ENCODE data around the gene OSBPL1A. TPM values are rescaled to one million over a fixed set of nuclear protein-coding genes. Genes with fewer than 3 reads are reported as not detected.
"Not testable (repeated sequence)": the region's sequence is repeated elsewhere in the genome, so short reads cannot be mapped to it uniquely, and the experiment has no call there.

Gene OSBPL1A
- total RNA-seq, 1 donor = 23.3 TPM

DNA sequence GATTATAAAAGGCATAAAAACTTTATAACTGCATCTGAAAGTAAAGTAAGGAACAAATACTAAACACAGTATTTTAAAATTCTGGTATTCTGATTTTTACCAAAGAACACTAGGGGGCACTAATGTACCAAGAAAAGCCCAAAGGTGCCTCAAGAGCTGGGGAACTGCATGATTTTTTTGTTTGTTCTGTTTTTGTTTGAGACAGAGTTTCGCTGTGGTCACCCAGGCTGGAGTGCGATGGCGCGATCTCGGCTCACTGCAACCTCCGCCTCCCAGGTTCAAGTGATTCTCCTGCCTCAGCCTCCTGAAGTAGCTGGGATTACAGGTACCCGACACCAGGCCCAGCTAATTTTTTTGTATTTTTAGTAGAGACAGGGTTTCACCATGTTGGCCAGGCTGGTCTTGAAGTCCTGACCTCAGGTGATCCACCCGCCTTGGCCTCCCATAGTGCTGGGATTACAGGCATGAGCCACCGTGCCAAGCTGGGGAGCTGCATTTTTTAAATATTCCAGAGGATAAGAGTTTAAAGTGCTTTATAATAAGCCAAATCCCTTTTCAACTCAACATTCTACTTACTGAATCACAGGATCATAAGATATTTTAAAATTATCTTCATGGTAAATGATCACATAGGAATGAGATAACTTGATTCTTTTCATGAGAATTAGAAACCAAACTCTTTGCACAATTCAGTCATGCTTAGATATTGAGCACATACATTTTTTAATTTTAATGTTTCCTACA is 37.7 kb downstream of the OSBPL1A start:
- H3K4me3 ChIP-seq (ENCODE audit: low read depth, low read length) = not testable (repeated sequence)
- TF ChIP-seq, protein P1, sequence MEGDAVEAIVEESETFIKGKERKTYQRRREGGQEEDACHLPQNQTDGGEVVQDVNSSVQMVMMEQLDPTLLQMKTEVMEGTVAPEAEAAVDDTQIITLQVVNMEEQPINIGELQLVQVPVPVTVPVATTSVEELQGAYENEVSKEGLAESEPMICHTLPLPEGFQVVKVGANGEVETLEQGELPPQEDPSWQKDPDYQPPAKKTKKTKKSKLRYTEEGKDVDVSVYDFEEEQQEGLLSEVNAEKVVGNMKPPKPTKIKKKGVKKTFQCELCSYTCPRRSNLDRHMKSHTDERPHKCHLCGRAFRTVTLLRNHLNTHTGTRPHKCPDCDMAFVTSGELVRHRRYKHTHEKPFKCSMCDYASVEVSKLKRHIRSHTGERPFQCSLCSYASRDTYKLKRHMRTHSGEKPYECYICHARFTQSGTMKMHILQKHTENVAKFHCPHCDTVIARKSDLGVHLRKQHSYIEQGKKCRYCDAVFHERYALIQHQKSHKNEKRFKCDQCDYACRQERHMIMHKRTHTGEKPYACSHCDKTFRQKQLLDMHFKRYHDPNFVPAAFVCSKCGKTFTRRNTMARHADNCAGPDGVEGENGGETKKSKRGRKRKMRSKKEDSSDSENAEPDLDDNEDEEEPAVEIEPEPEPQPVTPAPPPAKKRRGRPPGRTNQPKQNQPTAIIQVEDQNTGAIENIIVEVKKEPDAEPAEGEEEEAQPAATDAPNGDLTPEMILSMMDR (IDR thresholded peaks at IDR 0.05; ENCODE audit: insufficient read depth, low read depth, low read length) = peak; percentile 60
- peak; percentile 65 for DNase-seq (ENCODE audit: low read depth)

DNA sequence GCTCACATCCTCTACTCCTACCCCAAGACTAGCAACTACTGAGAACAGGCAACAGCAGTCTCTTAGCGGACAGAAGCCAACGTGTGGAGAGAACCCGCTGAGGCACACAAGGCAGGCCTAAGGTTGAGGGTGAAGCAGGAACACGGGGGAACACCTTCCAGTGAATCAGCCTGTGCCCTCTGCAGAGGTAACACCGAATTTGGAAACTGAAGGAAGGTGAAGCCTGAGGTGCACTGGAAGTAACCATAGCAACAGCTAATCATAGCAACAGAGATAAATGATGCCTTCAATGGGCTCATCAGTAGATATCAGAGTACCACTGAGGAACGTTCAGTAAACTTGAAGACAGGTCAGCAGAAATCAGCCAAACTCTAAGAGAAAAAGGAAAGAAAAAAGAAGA is 43.3 kb downstream of the OSBPL1A start:
- no peak for DNase-seq (ENCODE audit: low read depth)
- H3K4me3 ChIP-seq (ENCODE audit: low read depth, low read length) = no peak overlapping the region
- TF ChIP-seq, protein P1 (IDR thresholded peaks at IDR 0.05; ENCODE audit: insufficient read depth, low read depth, low read length) = no peak

DNA sequence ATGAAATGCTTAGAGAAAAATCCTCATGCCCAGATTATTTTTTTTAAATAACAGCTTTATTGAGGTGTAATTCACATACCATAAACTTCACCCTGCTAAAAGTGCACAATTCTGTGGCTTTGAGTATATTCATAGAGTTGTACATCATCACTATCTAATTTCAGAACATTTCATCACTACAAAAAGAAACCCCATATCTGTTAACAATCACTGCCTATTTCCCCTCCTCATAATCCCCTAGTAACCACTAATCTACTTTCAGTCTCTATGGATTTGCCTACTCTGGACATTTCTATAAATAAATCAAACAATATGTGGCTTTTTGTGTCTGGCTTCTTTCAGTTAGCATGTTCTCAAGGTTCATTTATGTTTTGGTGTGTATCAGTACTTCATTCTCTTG is 51.4 kb downstream of the OSBPL1A start:
- peak; percentile 70 for DNase-seq (ENCODE audit: low read depth)
- no peak overlapping the region for H3K4me3 ChIP-seq (ENCODE audit: low read depth, low read length)
- TF ChIP-seq, protein P1 (IDR thresholded peaks at IDR 0.05; ENCODE audit: insufficient read depth, low read depth, low read length) = no peak

DNA sequence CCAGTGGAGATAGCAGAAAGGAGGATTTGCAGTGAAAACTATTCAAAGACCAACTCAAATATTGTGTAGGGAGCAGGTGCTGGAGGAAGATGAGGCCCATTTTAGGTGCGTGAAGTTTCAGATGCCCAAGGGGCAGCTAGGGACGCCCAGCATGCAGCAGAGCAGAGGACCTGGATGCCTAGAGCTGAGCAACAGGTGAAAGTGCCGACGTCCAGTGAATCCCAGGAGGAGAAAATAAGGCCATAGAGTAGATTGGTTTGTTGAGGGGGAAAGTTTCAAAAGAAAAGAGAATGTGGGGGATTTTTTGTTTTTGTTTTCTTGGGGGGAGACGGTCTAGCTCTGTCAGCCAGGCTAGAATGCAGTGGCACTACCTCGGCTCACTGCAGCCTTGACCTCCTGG is 53.1 kb downstream of the OSBPL1A start:
- DNase-seq (ENCODE audit: low read depth) = no peak
- TF ChIP-seq, protein P1 (IDR thresholded peaks at IDR 0.05; ENCODE audit: insufficient read depth, low read depth, low read length) = no peak
- H3K4me3 ChIP-seq (ENCODE audit: low read depth, low read length) = no peak overlapping the region

DNA sequence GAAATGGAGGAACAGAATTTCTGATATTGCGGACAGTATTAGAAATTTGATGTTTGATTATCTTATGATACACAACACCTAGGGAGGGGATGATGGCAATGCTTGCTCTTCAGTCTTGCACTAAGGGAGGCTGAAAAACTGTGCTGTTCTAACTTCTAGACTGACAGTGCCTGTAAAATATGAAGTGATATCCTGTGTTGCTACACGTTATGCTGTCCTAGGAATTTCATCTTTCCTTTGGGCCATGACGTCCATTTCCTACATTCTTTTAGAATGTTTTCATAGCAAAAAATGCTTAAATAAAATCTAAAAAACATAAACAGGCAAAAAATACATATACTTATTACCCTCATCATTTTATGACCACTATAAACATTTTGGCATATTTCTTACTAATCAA is 55.3 kb downstream of the OSBPL1A start:
- TF ChIP-seq, protein P1 (IDR thresholded peaks at IDR 0.05; ENCODE audit: insufficient read depth, low read depth, low read length) = no peak
- peak; percentile 26 for DNase-seq (ENCODE audit: low read depth)
- H3K4me3 ChIP-seq (ENCODE audit: low read depth, low read length) = no peak overlapping the region

- TF ChIP-seq, protein P1 (IDR thresholded peaks at IDR 0.05; ENCODE audit: insufficient read depth, low read depth, low read length) = no peak
- DNase-seq (ENCODE audit: low read depth) = no peak
Observed at GRCh38 chr18:24341361-24341760, 56.3 kb downstream of the OSBPL1A start.

GRCh38 chr18:24333084-24333483 is 64.5 kb downstream of the OSBPL1A start:
- no peak overlapping the region for H3K4me3 ChIP-seq (ENCODE audit: low read depth, low read length)
- no peak for DNase-seq (ENCODE audit: low read depth)

More at GRCh38 chr18:24341361-24341760, 56.3 kb downstream of the OSBPL1A start:
- no peak overlapping the region for H3K4me3 ChIP-seq (ENCODE audit: low read depth, low read length)

More at GRCh38 chr18:24333084-24333483, 64.5 kb downstream of the OSBPL1A start:
- TF ChIP-seq, protein P1 (IDR thresholded peaks at IDR 0.05; ENCODE audit: insufficient read depth, low read depth, low read length) = no peak

Data from fibroblast of villous mesenchyme (primary cell).